Ishikawa (cell line): ENCODE results near the gene PGLYRP4.

ENCODE experiments used
- CEBPB ChIP-seq: IDR thresholded peaks from 2 replicates; pipeline ENCODE4 v1.6.1; 2012
- CREB1 ChIP-seq: IDR thresholded peaks from 2 replicates; pipeline ENCODE4 v1.6.1; 2012; ENCODE audit warnings: low read depth
- EGR1 ChIP-seq: IDR thresholded peaks from 2 replicates; pipeline ENCODE4 v1.6.1; 2012
- EP300 ChIP-seq: IDR thresholded peaks from 2 replicates; pipeline ENCODE4 v1.6.1; 2012; ENCODE audit warnings: borderline replicate concordance
- FOXM1 ChIP-seq: IDR thresholded peaks from 2 replicates; pipeline ENCODE4 v1.6.1; 2012; ENCODE audit warnings: low read depth, borderline replicate concordance
- MAX ChIP-seq: IDR thresholded peaks from 2 replicates; pipeline ENCODE4 v1.6.1; 2012
- NFIC ChIP-seq: IDR thresholded peaks from 2 replicates; pipeline ENCODE4 v1.6.1; 2012
- RAD21 ChIP-seq: IDR thresholded peaks from 2 replicates; pipeline ENCODE4 v1.6.1; 2012; ENCODE audit warnings: low read depth
- REST ChIP-seq: IDR thresholded peaks from 2 replicates; pipeline ENCODE4 v1.6.1; 2012; ENCODE audit warnings: low read depth, mild to moderate bottlenecking
- TAF1 ChIP-seq: IDR thresholded peaks from 2 replicates; pipeline ENCODE4 v1.6.1; 2012; ENCODE audit warnings: low read depth, mild to moderate bottlenecking
- TCF12 ChIP-seq: IDR thresholded peaks from 2 replicates; pipeline ENCODE4 v1.6.1; 2012; ENCODE audit warnings: low read depth
- TEAD4 ChIP-seq: IDR thresholded peaks from 2 replicates; pipeline ENCODE4 v1.6.1; 2012
- USF1 ChIP-seq: IDR thresholded peaks from 2 replicates; pipeline ENCODE4 v1.6.1; 2012
- YY1 ChIP-seq: IDR thresholded peaks from 2 replicates; pipeline ENCODE4 v1.6.1; 2012; ENCODE audit warnings: low read depth
- ZBTB7A ChIP-seq: IDR thresholded peaks from 2 replicates; pipeline ENCODE4 v1.6.1; 2012; ENCODE audit warnings: low read depth

Gene PGLYRP4

GRCh38 chr1:153340356-153340755 lies 8.3 kb downstream of the PGLYRP4 start:
- TF ChIP-seq EP300 (no peak), TEAD4 (no peak), RAD21 (no peak), USF1 (no peak), TCF12 (no peak), NFIC (no peak), TAF1 (no peak), FOXM1 (no peak), EGR1 (no peak), CEBPB (no peak)

GRCh38 chr1:153339802-153340201 lies 8.8 kb downstream of the PGLYRP4 start:
- TF ChIP-seq EGR1 (no peak), TAF1 (no peak), TCF12 (no peak)

GRCh38 chr1:153337980-153338853 lies 10.4 kb downstream of the PGLYRP4 start:
- TF ChIP-seq CEBPB = no peak
- no peak for TF ChIP-seq YY1
- no peak for TF ChIP-seq RAD21
- no peak for TF ChIP-seq ZBTB7A
- no peak for TF ChIP-seq TAF1
- no peak for TF ChIP-seq TCF12
- no peak for TF ChIP-seq FOXM1
- no peak for TF ChIP-seq EP300
- no peak for TF ChIP-seq EGR1
- no peak for TF ChIP-seq CREB1
- no peak for TF ChIP-seq NFIC
- no peak for TF ChIP-seq USF1

GRCh38 chr1:153336650-153337049 lies 12.0 kb downstream of the PGLYRP4 start:
- no peak for TF ChIP-seq CEBPB

GRCh38 chr1:153333902-153334301 lies 14.7 kb downstream of the PGLYRP4 start:
- TF ChIP-seq CREB1 (no peak), TAF1 (no peak), NFIC (no peak), EP300 (no peak), YY1 (no peak), ZBTB7A (no peak), USF1 (no peak), TCF12 (no peak), FOXM1 (no peak), REST (no peak), TEAD4 (no peak), MAX (no peak), RAD21 (no peak), CEBPB (no peak), EGR1 (no peak)

GRCh38 chr1:153324912-153325311 lies 23.7 kb downstream of the PGLYRP4 start:
- TF ChIP-seq TAF1 = no peak
- TF ChIP-seq TCF12 = no peak
- no peak for TF ChIP-seq FOXM1
- TF ChIP-seq CEBPB = no peak
- no peak for TF ChIP-seq CREB1
- no peak for TF ChIP-seq USF1

- no peak for TF ChIP-seq REST
- no peak for TF ChIP-seq MAX
- TF ChIP-seq TEAD4 = no peak
- no peak for TF ChIP-seq CEBPB
- TF ChIP-seq EP300 = no peak
- TF ChIP-seq TAF1 = no peak
- TF ChIP-seq NFIC = no peak
- no peak for TF ChIP-seq USF1
- no peak for TF ChIP-seq ZBTB7A
- no peak for TF ChIP-seq CREB1
- TF ChIP-seq FOXM1 = no peak
- TF ChIP-seq EGR1 = no peak
- no peak for TF ChIP-seq YY1
- no peak for TF ChIP-seq RAD21
- TF ChIP-seq TCF12 = no peak
Observed at GRCh38 chr1:153322568-153322967, 26.1 kb downstream of the PGLYRP4 start.
